Smooth muscle cell of the coronary artery (primary cell): ENCODE data around the gene PNLIPRP1. TPM values are rescaled to one million over a fixed set of nuclear protein-coding genes. Genes with fewer than 3 reads are reported as not detected.

ENCODE experiments used
- total RNA-seq: library from RNA; depleted of rRNA; stranded (reverse); fragments of >200 nt; gene quantifications from 2 replicates; pipeline ENCODE4 v1.2.3, GENCODE V29; 2014; ENCODE audit warnings: low replicate concordance

PNLIPRP1 gene
- not detected in 2 replicates for total RNA-seq

DNA sequence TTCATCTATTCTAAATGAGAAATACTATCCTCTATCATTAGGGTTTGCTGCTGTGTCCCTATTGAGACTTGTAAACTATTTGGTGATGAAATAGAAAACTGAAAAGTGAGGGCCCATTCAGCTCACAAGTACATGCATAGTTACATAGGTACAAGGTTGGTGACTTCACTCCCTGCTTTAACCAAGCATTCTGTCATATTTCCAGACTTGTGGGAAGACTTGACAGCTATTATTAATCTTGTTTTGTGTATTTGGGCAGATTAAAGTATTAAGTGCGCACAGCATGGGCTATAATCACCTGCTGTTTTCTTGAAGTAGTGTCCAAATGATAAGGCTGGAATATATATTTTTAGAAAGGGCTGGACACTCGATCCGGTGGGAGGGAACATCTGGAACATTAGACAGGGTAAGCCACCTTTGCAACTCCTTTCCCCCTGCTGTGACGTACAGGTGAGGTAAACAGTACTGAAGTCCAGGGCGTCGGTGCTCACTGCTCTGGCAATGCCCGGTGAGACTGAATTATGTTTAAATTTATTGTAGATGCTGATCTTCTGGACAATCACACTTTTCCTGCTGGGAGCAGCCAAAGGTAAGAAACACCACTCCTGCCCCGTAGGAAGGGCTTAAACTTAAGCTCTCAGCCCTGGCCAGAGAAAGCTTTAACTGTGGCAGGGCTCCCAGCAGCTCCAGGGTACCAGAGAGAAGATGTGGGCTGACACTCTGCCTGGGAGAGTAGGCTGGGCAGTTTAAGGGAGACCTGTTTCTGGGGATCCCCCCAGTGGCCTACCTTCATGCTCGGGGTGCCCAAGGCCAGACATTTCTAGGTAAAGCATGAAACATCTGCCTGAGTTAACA, at the start of gene PNLIPRP1:
Gene PNLIPRP1 (plus strand): TSS at position 370 of the 855 bp plus-strand sequence. CDS start 171 bp downstream, at position 541.

DNA sequence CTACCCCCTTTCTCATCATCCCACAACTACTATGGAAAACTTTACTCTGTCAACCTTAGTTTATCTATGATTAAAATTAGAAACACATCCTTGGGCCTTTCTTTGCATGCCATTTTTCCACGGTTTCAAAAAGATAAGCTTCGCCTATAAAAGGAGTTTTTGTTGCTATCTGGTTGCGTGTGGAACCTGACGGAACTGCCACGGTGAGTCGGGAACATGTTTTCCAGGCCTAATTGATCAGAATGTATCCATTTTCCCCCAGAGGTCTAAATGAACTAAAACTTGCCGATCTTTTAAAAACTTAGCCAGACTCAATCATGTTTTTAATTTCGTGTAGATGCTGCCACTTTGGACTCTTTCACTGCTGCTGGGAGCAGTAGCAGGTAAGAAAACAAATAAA, 45.0 kb upstream of the PNLIPRP1 start, which contains the start of gene PNLIP:
Gene PNLIP (plus strand): TSS at position 176 of the 400 bp plus-strand sequence. CDS start 162 bp downstream, at position 338.

GRCh38 chr10:116620423-116621400, 30.0 kb downstream of the PNLIPRP1 start, which contains the start of gene PNLIPRP2:
Gene PNLIPRP2 (plus strand): TSS chr10:116620953.

Other genes with a start within 250 kb of the PNLIPRP1 start
- gene PNLIPRP3, start 163.1 kb upstream of the PNLIPRP1 start, total RNA-seq = not detected in 2 replicates
- gene PNLIP, start 45.0 kb upstream of the PNLIPRP1 start, total RNA-seq = not detected in 2 replicates
- gene PNLIPRP2, start 30.0 kb downstream of the PNLIPRP1 start, total RNA-seq = not detected in 2 replicates
- 0.90 and 15.7 TPM in 2 replicates for gene HSPA12A, start 151.6 kb downstream of the PNLIPRP1 start, total RNA-seq